Duodenal mucosa (tissue), 2 donors: Measurements from ENCODE around the gene RHOF.

Experiments
- H3K27ac ChIP-seq: one replicate; pipeline ENCODE4 v1.7.0; 2013; ENCODE audit warnings: low read depth, low read length
- H3K27me3 ChIP-seq, 2 donors: one replicate each; pipeline ENCODE4 v1.7.0; 2013; ENCODE audit warnings: low read length in 2 of 2, control low read depth in 1 of 2; ENCODE audit not compliant: insufficient read depth in 2 of 2, control insufficient read depth in 1 of 2
- H3K36me3 ChIP-seq, 2 donors: one replicate each; pipeline ENCODE4 v1.7.0; 2013; ENCODE audit warnings: low read length in 2 of 2, control low read depth in 1 of 2; ENCODE audit not compliant: insufficient read depth in 2 of 2, control insufficient read depth in 1 of 2
- H3K4me1 ChIP-seq, 2 donors: one replicate each; pipeline ENCODE4 v1.7.0; 2013; ENCODE audit warnings: low read length in 2 of 2, control low read depth in 1 of 2; ENCODE audit not compliant: insufficient read depth in 2 of 2, control insufficient read depth in 1 of 2
- H3K4me3 ChIP-seq, 2 donors: one replicate each; pipeline ENCODE4 v1.7.0; 2013; ENCODE audit warnings: low read length in 2 of 2, low read depth in 1 of 2
- H3K9ac ChIP-seq, 2 donors: one replicate each; pipeline ENCODE4 v1.7.0; 2013; ENCODE audit warnings: low read length in 2 of 2, low read depth in 1 of 2
- H3K9me3 ChIP-seq, 2 donors: one replicate each; pipeline ENCODE4 v1.7.0; 2013; ENCODE audit warnings: low read length in 2 of 2, control low read depth in 1 of 2; ENCODE audit not compliant: control insufficient read depth in 1 of 2

The RHOF gene

GRCh38 chr12:121828826-121829225 is 35.3 kb upstream of the RHOF start:
- Histone ChIP-seq H3K36me3 (peaks cover 39 to 60% of the 10 kb centered on the region in 2 donors), H3K9ac (no peak overlapping the region), H3K9me3 (no peaks in the 10 kb centered on the region), H3K27me3 (no peaks in the 10 kb centered on the region), H3K27ac (no peak overlapping the region), H3K4me3 (no peak overlapping the region), H3K4me1 (no peaks in the 10 kb centered on the region)

DNA sequence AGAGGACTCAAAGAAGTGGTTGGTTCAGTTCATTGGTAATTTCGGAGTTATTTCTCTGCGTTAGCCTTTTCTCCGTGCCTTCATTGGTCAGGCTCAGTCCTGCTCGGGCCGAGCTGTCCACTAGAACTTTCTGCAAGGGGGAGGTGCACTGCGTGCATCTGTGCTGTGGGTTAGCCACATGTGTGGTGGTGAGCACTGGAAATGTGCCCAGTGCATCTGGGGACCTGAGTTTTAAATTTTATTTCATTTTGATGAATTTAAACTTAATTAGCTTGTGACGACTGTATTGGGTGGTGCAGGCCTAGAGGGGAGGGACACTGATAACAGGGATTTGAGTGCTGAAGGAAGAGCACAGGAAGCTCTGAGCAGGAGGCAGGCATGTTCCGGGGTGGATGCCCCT is 34.8 kb upstream of the RHOF start:
- Histone ChIP-seq H3K27me3 (no peaks in the 10 kb centered on the region), H3K4me1 (no peaks in the 10 kb centered on the region), H3K4me3 (no peak overlapping the region), H3K9me3 (no peaks in the 10 kb centered on the region), H3K9ac (no peak overlapping the region), H3K27ac (no peak overlapping the region), H3K36me3 (peaks cover 44 to 65% of the 10 kb centered on the region in 2 donors)

GRCh38 chr12:121827351-121828099 is 34.0 kb upstream of the RHOF start:
- H3K9ac ChIP-seq, result no peak overlapping the region
- H3K36me3 ChIP-seq, result peaks cover 44 to 69% of the 10 kb centered on the region in 2 donors
- no peaks in the 10 kb centered on the region for H3K9me3 ChIP-seq
- H3K27me3 ChIP-seq, result no peaks in the 10 kb centered on the region
- H3K27ac ChIP-seq, result no peak overlapping the region
- H3K4me3 ChIP-seq, result no peak overlapping the region
- no peaks in the 10 kb centered on the region for H3K4me1 ChIP-seq

DNA sequence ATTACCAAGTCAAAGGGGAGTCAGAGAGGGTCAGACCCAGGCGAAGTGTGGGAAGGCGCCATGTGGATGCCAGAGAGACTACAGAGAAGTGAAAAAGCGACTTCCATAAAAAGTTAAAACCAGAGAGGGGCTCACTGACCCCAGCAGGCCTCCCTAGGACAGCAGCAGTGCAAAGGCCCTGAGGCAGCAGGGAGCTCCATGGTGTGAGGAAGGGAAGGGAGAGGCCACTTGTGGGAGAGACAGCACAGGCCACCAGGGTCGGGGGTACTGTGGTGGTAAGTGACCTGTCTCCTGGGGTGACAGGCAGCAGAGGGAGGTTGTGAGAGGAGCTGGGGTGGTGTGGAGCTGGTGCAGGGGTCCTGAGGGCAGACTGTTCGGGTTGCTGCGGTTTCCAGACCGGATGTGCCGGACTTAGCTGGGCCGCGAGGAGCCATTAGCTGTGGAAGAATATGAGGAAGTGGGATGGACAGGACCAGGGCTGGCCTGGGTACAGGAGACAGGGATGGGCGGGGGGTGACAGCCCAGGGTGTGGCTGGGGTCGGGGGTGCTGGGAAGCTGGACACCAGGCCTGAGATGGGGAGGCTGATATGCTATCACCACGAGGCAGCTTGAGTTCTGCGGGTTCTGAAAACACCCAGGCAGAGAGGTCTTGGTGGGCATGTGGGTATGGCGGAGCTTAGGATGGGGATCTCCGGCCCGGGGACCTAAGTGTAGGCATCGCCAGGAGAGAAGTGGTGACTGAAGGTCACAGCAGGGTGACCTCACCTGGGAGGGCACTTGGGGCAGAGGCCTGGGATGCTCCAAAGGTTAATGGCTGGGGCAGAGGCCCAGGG is 33.0 kb upstream of the RHOF start:
- H3K9me3 ChIP-seq, result no peaks in the 10 kb centered on the region
- H3K9ac ChIP-seq, result no peak overlapping the region
- H3K4me1 ChIP-seq, result no peaks in the 10 kb centered on the region
- no peak overlapping the region for H3K4me3 ChIP-seq
- no peak overlapping the region for H3K27ac ChIP-seq
- peaks cover 46 to 73% of the 10 kb centered on the region in 2 donors for H3K36me3 ChIP-seq
- no peaks in the 10 kb centered on the region for H3K27me3 ChIP-seq

GRCh38 chr12:121825041-121825523 is 31.6 kb upstream of the RHOF start:
- Histone ChIP-seq H3K27ac (no peak overlapping the region), H3K4me1 (no peaks in the 10 kb centered on the region), H3K9ac (no peak overlapping the region), H3K27me3 (no peaks in the 10 kb centered on the region), H3K9me3 (no peaks in the 10 kb centered on the region), H3K4me3 (no peak overlapping the region), H3K36me3 (peaks cover 44 to 79% of the 10 kb centered on the region in 2 donors)

- no peaks in the 10 kb centered on the region for H3K27me3 ChIP-seq
- peaks cover 48 to 79% of the 10 kb centered on the region in 2 donors for H3K36me3 ChIP-seq
- H3K27ac ChIP-seq, result no peak overlapping the region
- H3K9ac ChIP-seq, result no peak overlapping the region
- H3K9me3 ChIP-seq, result no peaks in the 10 kb centered on the region
- H3K4me1 ChIP-seq, result no peaks in the 10 kb centered on the region
- no peak overlapping the region for H3K4me3 ChIP-seq
Observed at GRCh38 chr12:121823727-121824115, 30.2 kb upstream of the RHOF start.

- Histone ChIP-seq H3K9me3 (no peaks in the 10 kb centered on the region), H3K4me3 (no peak overlapping the region), H3K4me1 (no peaks in the 10 kb centered on the region), H3K9ac (no peak overlapping the region), H3K27me3 (no peaks in the 10 kb centered on the region), H3K27ac (no peak overlapping the region), H3K36me3 (peaks cover 43 to 78% of the 10 kb centered on the region in 2 donors)
Observed at GRCh38 chr12:121823101-121823726, 29.7 kb upstream of the RHOF start.

- H3K9ac ChIP-seq, result no peak overlapping the region
- H3K9me3 ChIP-seq, result no peaks in the 10 kb centered on the region
- H3K27ac ChIP-seq, result no peak overlapping the region
- H3K4me3 ChIP-seq, result no peak overlapping the region
- no peaks in the 10 kb centered on the region for H3K27me3 ChIP-seq
- no peaks in the 10 kb centered on the region for H3K4me1 ChIP-seq
- peaks cover 43 to 78% of the 10 kb centered on the region in 2 donors for H3K36me3 ChIP-seq
Observed at GRCh38 chr12:121822393-121823100, 29.1 kb upstream of the RHOF start.

DNA sequence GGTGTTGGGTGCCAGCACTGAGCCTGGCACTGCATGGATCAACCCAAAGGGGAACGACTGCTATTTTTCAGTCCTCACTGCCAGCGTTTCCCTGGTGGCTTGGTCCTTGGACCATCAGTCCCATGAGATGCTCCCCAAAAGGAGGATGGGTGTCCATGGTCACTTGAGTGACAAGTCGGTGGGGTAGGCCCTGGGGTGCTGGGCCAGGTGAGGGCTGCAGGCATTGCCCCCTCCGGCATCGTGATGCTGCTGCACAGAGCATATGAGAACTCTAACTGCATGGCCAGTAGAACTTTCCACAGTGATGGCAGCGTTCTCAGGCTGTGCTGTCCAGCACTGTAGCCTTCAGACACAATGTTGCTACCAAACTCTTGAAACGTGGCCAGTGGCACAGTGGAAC is 26.6 kb upstream of the RHOF start:
- H3K9me3 ChIP-seq, result no peaks in the 10 kb centered on the region
- peaks cover 46 to 84% of the 10 kb centered on the region in 2 donors for H3K36me3 ChIP-seq
- H3K27ac ChIP-seq, result no peak overlapping the region
- no peaks in the 10 kb centered on the region for H3K4me1 ChIP-seq
- no peak overlapping the region for H3K4me3 ChIP-seq
- H3K9ac ChIP-seq, result no peak overlapping the region
- no peaks in the 10 kb centered on the region for H3K27me3 ChIP-seq
